Fibroblast of peridontal ligament (primary cell): ENCODE data around the gene SLC13A1.
"Not testable (repeated sequence)": the region's sequence is repeated elsewhere in the genome, so short reads cannot be mapped to it uniquely, and the experiment has no call there.

Experiments used
- DNase-seq: peaks from one replicate; pipeline ENCODE4 v3.0.0-alpha.2; 2010; ENCODE audit errors: extremely low read depth

The SLC13A1 gene

GRCh38 chr7:123126691-123127090 lies 73.1 kb downstream of the SLC13A1 start:
- DNase-seq: no peak

GRCh38 chr7:123126171-123126570 lies 73.6 kb downstream of the SLC13A1 start:
- DNase-seq: no peak

- no peak for DNase-seq
These were observed 74.5 kb downstream of the SLC13A1 start for GRCh38 chr7:123125231-123125630.

GRCh38 chr7:123122916-123123315 lies 76.9 kb downstream of the SLC13A1 start:
- DNase-seq: no peak

GRCh38 chr7:123120286-123120685 lies 79.5 kb downstream of the SLC13A1 start:
- no peak for DNase-seq

GRCh38 chr7:123115331-123115730 lies 84.4 kb downstream of the SLC13A1 start:
- DNase-seq: no peak

GRCh38 chr7:123114288-123114687 lies 85.5 kb downstream of the SLC13A1 start:
- DNase-seq: no peak

GRCh38 chr7:123112833-123113232 lies 86.9 kb downstream of the SLC13A1 start:
- no peak for DNase-seq

- DNase-seq: no peak
These were observed 100.1 kb downstream of the SLC13A1 start for GRCh38 chr7:123099712-123100111.

- no peak for DNase-seq
These were observed 102.8 kb downstream of the SLC13A1 start for GRCh38 chr7:123096976-123097375.

- no peak for DNase-seq
These were observed 103.3 kb downstream of the SLC13A1 start for GRCh38 chr7:123096434-123096833.

- no peak for DNase-seq
These were observed 109.3 kb downstream of the SLC13A1 start for GRCh38 chr7:123090456-123090855.

- DNase-seq: not testable (repeated sequence)
These were observed 112.9 kb downstream of the SLC13A1 start for GRCh38 chr7:123086910-123087309.

- not testable (repeated sequence) for DNase-seq
These were observed 114.9 kb downstream of the SLC13A1 start for GRCh38 chr7:123084861-123085260.

GRCh38 chr7:123079021-123079420 lies 120.7 kb downstream of the SLC13A1 start:
- no peak for DNase-seq

GRCh38 chr7:123075838-123076467 lies 123.8 kb downstream of the SLC13A1 start:
- DNase-seq: no peak

- no peak for DNase-seq
These were observed 129.0 kb downstream of the SLC13A1 start for GRCh38 chr7:123070702-123071286.

- no peak for DNase-seq
These were observed 132.0 kb downstream of the SLC13A1 start for GRCh38 chr7:123067814-123068213.
